Measurements from ENCODE around the gene MREG.
"Not testable (repeated sequence)": the region's sequence is repeated elsewhere in the genome, so short reads cannot be mapped to it uniquely, and the experiment has no call there.

MREG gene

DNA sequence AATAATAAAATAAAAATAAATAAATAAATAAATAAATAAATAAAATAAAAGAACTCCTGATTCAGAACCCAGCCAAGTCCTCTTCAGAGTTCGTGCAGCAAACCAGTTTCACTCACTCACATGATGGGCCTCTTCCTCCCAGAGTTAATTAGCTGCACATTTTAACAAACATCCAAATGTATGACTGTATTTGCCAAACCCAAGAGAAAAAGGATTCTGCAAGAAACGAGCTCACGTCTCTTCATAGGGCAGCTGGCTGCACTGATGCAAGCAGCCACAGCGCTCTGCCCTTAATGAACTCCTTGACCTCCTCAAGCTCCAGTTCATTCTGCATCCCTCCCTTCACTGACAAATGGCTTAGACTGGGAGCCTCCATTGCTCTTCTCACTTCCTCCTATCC, 55.1 kb downstream of the MREG start:
- no peak for DNase-seq (ENCODE audit: low read depth)

DNA sequence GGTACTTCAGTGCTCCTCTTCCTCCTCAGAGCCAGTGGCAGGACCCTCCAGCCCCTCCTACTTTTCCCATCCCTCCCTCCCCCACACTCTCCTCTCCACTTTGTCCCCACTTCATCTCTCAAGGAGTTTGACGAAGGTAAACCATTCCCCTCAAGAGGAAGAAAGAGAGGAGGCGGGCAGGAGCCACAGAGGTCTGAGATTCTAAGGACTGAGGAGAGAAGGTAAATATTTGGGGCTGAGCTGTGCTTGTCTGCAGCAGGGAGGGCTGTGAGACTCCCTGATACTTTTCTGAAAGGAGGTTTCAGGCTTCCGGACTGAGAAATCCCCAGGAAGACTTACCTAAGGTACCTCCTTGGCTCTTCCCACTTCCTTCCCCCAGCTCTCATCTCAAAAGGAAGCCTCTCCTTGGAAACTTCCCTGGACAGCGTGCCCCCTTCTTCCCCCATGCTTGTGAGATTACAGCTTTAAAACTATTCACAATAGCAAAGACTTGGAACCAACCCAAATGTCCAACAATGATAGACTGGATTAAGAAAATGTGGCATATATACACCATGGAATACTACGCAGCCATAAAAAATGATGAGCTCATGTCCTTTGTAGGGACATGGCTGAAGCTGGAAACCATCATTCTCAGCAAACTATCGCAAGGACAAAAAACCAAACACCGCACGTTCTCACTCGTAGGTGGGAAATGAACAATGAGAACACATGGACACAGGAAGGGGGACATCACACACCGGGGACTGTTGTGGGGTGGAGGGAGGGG, 55.8 kb downstream of the MREG start:
- not testable (repeated sequence) for DNase-seq (ENCODE audit: low read depth)

GRCh38 chr2:215952860-215953637, 60.3 kb downstream of the MREG start:
- DNase-seq (ENCODE audit: low read depth) = no peak

GRCh38 chr2:215951558-215951957, 61.8 kb downstream of the MREG start:
- no peak for DNase-seq (ENCODE audit: low read depth)

GRCh38 chr2:215949991-215950404, 63.4 kb downstream of the MREG start:
- DNase-seq (ENCODE audit: low read depth) = no peak

GRCh38 chr2:215948051-215948450, 65.3 kb downstream of the MREG start:
- DNase-seq (ENCODE audit: low read depth) = no peak

GRCh38 chr2:215946586-215946985, 66.8 kb downstream of the MREG start:
- DNase-seq (ENCODE audit: low read depth) = no peak

DNA sequence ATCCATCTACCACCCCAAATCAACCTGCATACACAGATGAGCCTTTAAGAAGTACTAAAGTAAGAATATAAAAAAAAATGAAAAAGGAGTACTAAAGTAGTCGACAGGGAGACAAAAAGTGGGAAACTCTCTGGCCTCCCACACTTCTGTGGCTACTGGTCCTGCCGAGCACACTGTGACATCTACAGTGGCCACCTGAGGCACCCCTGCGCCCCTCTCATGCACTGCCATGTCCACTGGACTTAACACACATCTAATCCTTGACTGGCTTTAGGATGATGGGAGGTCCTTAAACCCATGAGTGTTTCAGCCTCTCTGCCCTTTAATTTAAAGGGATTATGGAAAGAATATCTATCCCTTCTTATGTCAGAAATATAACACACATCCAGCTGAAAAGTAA, 71.2 kb downstream of the MREG start:
- DNase-seq (ENCODE audit: low read depth) = no peak

DNA sequence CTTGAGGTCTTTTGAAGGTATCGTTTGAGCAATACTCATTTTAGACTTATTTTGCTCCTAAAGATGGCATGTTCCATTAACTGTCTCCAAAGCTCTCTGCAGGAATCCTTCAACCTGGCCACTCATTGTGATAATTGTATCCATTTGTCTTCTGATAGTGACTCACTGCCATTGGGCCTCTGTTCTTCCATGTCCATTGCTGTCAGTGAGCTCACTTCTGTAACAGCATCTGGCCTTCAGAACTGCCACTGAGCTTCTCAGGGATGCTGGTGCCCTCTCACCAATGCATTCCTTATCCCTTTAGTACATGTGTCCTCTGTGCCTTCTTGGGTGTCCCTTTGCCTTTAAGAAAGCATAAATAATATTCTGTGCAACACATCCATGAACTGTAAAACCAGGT, 71.6 kb downstream of the MREG start:
- no peak for DNase-seq (ENCODE audit: low read depth)

DNA sequence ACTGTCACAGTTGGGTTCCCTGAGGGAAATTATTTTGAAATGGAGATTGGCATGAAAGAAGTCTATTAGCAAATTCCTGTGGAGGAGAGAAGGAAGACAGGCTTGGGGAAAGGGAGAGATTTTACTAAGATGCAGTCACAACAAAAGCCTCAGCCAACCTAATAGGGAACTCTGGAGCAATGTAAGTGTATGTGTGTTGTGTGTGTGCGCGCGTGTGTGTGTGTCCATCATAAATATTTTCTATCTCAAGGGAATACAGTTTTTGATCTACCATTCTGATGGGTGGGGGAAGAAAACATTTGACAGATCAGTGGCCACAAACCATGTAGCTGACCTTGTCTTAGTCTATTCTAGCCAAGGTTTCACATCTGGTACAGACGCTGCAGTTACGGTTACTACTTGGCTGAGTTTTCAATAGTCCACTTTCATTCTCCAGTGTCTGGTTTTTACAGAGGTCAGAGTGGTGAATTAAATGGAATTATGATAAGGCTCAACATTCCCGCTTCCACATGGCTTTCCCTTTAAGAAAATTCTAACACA, 72.6 kb downstream of the MREG start:
- DNase-seq (ENCODE audit: low read depth) = no peak

DNA sequence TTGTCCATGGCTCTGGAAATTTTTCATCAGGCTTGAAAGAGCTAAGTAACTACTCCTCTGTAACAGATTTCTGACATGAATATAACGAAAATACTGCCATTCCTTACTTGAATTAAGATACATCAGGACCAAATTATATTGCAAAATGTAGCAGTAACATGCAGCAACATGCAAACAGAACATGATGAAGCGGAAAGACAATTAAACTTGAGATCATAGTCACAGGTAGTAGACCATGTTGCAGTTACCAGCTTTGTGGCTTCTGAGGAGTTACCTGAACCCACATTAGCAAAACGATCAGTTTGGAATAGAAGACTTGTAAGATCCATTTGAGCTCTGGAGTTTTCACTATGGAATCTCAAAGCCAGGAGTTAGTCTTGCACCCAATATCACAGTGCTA, 76.2 kb downstream of the MREG start:
- no peak for DNase-seq (ENCODE audit: low read depth)

DNA sequence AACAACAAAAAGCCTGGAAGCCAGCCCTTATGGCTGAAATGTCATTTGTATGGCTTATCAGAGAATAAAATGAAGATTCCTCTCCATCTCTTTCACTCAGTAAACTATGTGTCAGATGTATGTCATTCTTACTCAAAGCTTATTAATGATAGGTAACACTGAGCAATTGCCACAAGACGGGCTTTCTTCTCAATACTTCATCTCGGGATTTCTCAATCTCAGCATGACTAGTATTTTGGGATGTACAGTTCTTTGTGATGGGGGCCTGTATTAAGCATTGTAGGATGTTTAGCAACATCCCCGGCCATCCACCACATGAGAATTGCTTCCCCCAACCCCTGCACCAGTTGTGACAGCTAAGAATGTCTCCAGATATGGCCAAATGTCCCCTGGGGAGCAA, 80.2 kb downstream of the MREG start:
- DNase-seq (ENCODE audit: low read depth) = no peak

GRCh38 chr2:215931256-215931903, 82.0 kb downstream of the MREG start:
- DNase-seq (ENCODE audit: low read depth) = peak; percentile 23

GRCh38 chr2:215930505-215931253, 82.7 kb downstream of the MREG start:
- DNase-seq (ENCODE audit: low read depth) = no peak

- DNase-seq (ENCODE audit: low read depth) = no peak
Measured at GRCh38 chr2:215929602-215930335, 83.6 kb downstream of the MREG start.

DNA sequence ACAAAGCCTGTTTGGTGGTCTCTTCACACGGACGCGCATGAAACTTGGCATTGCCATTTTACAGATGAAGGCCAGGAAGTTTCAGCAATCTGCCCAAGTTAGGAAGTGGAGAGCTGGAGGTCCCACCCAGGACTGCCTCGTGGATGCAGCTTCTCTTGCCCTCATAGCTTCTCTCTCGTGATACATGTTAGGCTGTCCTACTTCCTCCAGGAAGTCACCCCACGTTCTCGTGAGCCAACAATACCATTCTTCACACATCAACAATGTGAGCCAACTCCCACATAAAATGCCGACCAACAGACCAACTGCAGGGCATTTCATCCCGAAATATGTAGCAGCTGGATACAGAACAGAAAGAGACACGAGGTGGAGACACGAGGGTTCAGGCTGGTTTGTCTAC, 85.3 kb downstream of the MREG start:
- DNase-seq (ENCODE audit: low read depth) = no peak

- DNase-seq (ENCODE audit: low read depth) = not testable (repeated sequence)
Measured at GRCh38 chr2:215926992-215927391, 86.4 kb downstream of the MREG start.

- no peak for DNase-seq (ENCODE audit: low read depth)
Measured at GRCh38 chr2:215921895-215922294, 91.5 kb downstream of the MREG start.

- peak; percentile 20 for DNase-seq (ENCODE audit: low read depth)
Measured at GRCh38 chr2:215920244-215921100, 92.9 kb downstream of the MREG start.

DNA sequence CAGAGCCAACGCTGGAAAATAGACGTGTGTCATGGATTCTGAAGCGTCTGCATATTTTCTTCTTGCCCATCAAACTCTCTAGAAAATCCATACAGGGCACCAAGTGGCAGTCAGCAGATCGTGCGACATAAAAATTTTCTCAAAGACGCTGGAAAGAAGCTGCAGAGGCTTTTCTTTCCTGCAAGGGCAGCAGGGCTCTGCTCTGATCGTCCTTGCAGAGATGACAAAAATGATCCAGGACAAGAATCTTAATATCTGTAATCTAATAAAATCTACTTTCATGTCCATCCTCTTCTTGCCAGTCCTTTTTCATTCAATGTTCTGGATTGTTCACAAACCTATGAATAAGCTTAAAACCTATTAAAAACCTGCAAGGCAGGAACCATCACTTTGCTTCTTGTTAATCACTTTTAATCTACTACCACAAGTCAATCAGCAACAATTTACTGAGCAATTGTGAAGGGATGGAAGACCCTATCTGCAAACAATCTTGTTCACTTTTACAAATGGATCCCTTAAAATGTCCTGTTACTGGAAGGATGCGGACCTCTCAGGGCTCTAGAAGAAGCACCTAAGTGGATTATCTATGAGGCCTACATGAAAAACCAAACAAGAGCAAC, 93.6 kb downstream of the MREG start:
- no peak for DNase-seq (ENCODE audit: low read depth)
